DND-41 (cell line): ENCODE results near the gene IVL.

Source experiments
- EZH2 ChIP-seq: IDR thresholded peaks from 3 replicates; pipeline ENCODE4 v1.6.1; 2012; ENCODE audit warnings: borderline replicate concordance, low read depth, mild to moderate bottlenecking, moderate library complexity, low read length, inconsistent platforms; ENCODE audit not compliant: severe bottlenecking
- TF ChIP-seq, protein P1 (sequence below): IDR thresholded peaks from 2 replicates; pipeline ENCODE4 v1.5.1; 2012; ENCODE audit warnings: borderline replicate concordance, low read length, moderate library complexity, mild to moderate bottlenecking; ENCODE audit not compliant: poor library complexity, severe bottlenecking; ENCODE audit errors: extremely low read depth

DNA sequence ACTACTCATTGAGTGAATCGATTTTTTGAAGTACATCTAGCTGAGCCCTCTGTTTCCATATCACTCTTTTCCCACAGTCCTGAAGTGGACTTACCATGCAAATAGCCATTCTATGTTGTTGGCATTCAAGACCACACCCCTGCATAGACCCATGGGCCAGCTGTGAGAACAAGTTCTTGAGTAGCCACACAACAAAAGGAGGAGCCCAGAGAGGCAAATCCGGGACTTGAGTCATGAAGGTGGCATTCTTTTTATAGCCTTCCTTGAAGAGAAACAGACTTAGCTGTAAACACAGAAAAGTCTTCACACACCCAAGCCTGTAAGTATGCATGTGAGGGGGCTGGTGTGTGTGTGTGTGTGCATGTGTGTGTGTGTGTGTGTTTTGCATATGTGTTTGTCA lies 24.9 kb downstream of the IVL start:
- TF ChIP-seq, protein P1, sequence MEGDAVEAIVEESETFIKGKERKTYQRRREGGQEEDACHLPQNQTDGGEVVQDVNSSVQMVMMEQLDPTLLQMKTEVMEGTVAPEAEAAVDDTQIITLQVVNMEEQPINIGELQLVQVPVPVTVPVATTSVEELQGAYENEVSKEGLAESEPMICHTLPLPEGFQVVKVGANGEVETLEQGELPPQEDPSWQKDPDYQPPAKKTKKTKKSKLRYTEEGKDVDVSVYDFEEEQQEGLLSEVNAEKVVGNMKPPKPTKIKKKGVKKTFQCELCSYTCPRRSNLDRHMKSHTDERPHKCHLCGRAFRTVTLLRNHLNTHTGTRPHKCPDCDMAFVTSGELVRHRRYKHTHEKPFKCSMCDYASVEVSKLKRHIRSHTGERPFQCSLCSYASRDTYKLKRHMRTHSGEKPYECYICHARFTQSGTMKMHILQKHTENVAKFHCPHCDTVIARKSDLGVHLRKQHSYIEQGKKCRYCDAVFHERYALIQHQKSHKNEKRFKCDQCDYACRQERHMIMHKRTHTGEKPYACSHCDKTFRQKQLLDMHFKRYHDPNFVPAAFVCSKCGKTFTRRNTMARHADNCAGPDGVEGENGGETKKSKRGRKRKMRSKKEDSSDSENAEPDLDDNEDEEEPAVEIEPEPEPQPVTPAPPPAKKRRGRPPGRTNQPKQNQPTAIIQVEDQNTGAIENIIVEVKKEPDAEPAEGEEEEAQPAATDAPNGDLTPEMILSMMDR, result no peak
- TF ChIP-seq EZH2, result no peak
